CD4-positive, alpha-beta T cell treated with Interferon alpha-2 for 1 hour (primary cell): ENCODE measurements around the gene FAM50A.

ENCODE experiments used
- DNase-seq, 2 donors: peaks; one replicate each; pipeline ENCODE4 v3.0.0-alpha.2; 2020 to 2022

Gene FAM50A

GRCh38 chrX:154441564-154441963 lies 2.4 kb upstream of the FAM50A start:
- peak in 1 of 2 donors; percentile 37 for DNase-seq

GRCh38 chrX:154441984-154442707 lies 1.8 kb upstream of the FAM50A start:
- DNase-seq: no peak

GRCh38 chrX:154443479-154443910 lies 446 bp upstream of the FAM50A start:
- DNase-seq: no peak

- no peak for DNase-seq
Measured at GRCh38 chrX:154444755-154445246, 860 bp downstream of the FAM50A start.

- no peak for DNase-seq
Measured at GRCh38 chrX:154445776-154446175, 1.8 kb downstream of the FAM50A start.

- no peak for DNase-seq
Measured at GRCh38 chrX:154446430-154446829, 2.5 kb downstream of the FAM50A start.

- no peak for DNase-seq
Measured at GRCh38 chrX:154448484-154448883, 4.5 kb downstream of the FAM50A start.

GRCh38 chrX:154449618-154450017 lies 5.7 kb downstream of the FAM50A start:
- no peak for DNase-seq

GRCh38 chrX:154450312-154450711 lies 6.4 kb downstream of the FAM50A start:
- no peak for DNase-seq

- no peak for DNase-seq
Measured at GRCh38 chrX:154452823-154453222, 8.9 kb downstream of the FAM50A start.

- DNase-seq: peak; percentile 65 to 80
Measured at GRCh38 chrX:154457491-154458115, 13.7 kb downstream of the FAM50A start.

GRCh38 chrX:154458116-154458953 lies 14.4 kb downstream of the FAM50A start, which contains the start of gene PLXNA3:
TSS of gene PLXNA3 (plus strand) at chrX:154458281. CDS start at chrX:154460184, 1,903 bp downstream.
- peak; percentile 41 to 80 for DNase-seq

GRCh38 chrX:154458954-154459778 lies 15.2 kb downstream of the FAM50A start:
- DNase-seq: no peak

GRCh38 chrX:154459832-154460231 lies 15.9 kb downstream of the FAM50A start:
- DNase-seq: no peak

- no peak for DNase-seq
Measured at GRCh38 chrX:154460326-154460725, 16.4 kb downstream of the FAM50A start.

- DNase-seq: no peak
Measured at GRCh38 chrX:154462396-154462795, 18.5 kb downstream of the FAM50A start.

GRCh38 chrX:154463611-154464220 lies 19.8 kb downstream of the FAM50A start:
- DNase-seq: no peak

GRCh38 chrX:154464806-154465365 lies 20.9 kb downstream of the FAM50A start:
- DNase-seq: no peak

GRCh38 chrX:154465601-154466000 lies 21.7 kb downstream of the FAM50A start:
- no peak for DNase-seq

- DNase-seq: no peak
Measured at GRCh38 chrX:154466036-154466435, 22.1 kb downstream of the FAM50A start.

GRCh38 chrX:154466907-154467306 lies 23.0 kb downstream of the FAM50A start:
- DNase-seq: no peak

GRCh38 chrX:154467556-154467955 lies 23.6 kb downstream of the FAM50A start:
- DNase-seq: no peak
